ENCODE measurements around the gene SCNM1.
A peak's percentile ranks its signal among the peaks of the same experiment; 100 is the strongest.

SCNM1 gene, protein sequence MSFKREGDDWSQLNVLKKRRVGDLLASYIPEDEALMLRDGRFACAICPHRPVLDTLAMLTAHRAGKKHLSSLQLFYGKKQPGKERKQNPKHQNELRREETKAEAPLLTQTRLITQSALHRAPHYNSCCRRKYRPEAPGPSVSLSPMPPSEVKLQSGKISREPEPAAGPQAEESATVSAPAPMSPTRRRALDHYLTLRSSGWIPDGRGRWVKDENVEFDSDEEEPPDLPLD

DNA sequence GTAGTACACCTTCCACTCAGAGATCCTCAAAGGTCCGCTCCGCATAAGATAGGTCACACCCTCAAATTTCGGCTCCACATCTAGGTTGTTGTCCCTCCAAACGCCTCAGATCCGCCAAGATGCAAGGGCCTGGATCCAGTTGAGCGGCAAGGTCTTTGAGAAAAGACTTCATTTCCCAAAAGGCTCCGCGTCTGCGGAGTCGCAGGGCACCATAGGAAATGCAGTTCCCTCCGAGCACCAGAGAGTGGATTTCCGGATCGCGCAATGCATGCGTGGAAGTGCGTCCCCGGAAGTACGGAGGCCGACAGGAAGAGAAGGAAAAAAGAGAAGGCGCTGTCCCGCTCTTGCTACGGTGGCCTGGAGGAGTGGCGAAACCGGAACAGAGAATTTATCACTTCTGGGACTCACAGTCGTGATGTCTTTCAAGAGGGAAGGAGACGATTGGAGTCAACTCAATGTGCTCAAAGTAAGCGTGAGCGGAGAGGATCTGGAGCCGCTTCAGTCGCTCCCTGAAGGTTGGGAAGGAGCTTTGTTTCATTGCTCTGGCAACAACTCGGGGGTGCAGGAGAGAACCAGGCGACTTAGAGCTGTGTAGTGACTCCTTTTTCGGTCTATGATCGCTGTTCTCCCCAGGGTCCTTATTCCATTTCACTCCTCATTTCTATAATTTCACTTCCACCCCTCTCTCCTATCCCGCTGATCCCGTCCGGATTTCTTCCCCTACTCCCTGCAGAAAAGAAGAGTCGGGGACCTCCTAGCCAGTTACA, at the start of gene SCNM1, which contains the start of gene LYSMD1:
Gene SCNM1, plus strand, starts transcription at position 407 of the 767 bp plus-strand sequence. Its CDS starts 9 bp downstream, at position 416.
Gene LYSMD1, minus strand, starts transcription at position 165 of the 767 bp plus-strand sequence. CDS start 644 bp downstream, outside the sequence.
- DNase-seq (ENCODE audit: low read depth, low spot score), result peak; percentile 96

DNA sequence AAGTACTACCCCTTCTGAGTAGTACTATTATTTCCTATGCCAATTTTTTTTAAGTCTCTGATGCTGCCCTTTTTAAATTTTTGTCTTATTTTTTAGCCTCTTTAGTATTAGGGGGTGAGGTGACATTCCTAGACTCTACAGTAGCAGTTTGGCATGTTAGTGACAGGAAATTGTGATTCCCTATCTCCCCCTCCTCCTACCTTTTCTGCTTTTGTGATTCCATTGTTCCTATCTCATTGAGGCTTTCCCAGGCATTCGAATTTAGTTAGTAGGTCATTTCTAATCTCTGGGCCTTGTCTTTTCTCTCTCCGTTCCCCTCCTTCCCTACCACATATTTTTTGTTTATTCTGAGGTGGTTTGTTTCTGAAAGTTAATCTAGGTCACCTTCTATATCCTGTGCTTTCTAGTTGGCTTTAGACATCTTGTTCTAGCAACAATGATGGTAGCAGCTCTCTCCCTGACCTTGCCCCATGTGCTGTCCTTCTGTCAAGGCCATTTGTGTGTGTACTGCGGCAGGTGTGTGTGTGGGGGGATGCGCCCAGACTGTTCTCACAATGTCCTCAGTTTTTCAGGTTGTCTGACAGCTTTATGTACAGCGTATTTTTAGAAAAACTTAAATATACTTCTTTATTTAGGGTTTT, 41.1 kb upstream of the SCNM1 start:
- no peak for DNase-seq (ENCODE audit: low read depth, low spot score)

DNA sequence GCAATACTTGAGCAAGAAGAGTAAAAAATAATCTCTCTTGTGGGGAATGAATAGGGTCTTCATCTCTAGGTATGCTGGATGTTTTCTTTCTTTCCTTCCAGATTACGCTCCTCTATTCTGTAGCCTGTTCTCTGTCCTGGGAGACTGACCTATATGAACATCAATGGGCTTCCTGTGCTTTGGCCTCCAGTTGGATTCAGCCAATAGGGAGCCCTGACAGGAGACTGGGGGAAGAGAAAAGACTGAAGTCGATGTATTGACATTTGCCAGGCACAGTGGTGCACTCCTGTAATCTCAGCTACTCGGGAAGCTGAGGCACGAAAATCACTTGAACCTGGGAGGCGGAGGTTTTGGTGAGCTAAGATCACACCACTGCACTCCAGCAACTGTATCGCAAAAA, 37.1 kb upstream of the SCNM1 start:
- DNase-seq (ENCODE audit: low read depth, low spot score), result no peak

DNA sequence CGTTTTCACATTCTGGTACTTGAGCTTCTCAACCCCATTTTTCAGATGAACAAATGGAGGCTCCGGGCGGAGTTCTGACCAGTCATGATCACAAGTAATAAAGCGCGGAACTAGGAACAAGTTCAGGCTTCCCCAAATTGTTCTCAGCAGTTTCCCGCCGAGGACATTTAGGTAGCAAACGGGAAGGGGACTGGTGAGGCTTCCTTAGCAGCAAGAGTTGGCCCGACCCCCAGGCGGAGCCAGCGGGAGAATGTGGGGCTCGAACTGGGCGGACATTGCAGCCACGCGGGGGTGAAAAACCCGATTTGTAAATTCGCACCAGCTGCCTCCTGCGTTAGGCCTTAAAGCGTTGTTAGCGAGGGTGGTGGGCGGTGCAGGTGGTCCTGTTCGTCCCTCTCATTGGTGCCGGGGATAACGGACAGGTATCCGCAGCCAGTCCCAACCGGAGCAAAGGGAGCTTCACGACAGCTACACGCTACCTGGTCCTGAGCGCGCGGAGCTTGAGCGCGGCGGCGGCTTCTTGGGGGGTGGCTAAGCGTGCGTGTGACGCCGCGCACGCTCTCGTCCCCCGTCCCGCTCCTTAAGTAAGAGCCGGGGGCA, 34.9 kb upstream of the SCNM1 start:
- peak; percentile 63 for DNase-seq (ENCODE audit: low read depth, low spot score)

DNA sequence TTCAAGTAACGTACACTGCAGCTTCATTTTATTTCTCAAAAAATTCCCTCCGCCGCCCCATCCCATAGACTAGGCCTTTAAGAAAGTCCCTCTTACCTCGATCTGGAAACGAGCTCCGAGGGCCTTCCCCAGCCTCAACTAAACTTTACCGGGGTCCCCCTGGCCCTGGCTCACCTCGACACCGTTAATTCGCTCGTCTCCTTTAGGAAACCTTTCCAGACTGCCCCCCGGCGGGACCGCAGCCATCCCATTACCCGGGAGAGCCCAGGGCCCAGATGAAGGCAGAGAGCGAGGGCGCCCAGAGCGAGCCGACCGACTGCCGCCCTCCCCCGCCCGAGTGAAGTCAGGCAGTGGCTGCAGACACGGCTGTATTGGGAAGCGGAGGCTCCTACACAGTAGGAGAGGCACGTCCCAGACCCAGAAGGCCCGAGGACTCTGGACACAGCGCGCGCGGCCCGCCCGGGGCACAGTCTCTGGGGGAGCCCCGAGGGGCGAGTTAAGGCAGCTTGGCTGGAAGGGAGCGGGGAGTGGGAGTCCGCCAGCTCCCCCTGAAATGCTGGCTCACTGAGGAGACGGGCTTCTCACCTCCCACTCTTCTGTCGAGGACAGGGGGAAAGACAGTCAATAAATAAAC, 34.1 kb upstream of the SCNM1 start:
- DNase-seq (ENCODE audit: low read depth, low spot score), result no peak

DNA sequence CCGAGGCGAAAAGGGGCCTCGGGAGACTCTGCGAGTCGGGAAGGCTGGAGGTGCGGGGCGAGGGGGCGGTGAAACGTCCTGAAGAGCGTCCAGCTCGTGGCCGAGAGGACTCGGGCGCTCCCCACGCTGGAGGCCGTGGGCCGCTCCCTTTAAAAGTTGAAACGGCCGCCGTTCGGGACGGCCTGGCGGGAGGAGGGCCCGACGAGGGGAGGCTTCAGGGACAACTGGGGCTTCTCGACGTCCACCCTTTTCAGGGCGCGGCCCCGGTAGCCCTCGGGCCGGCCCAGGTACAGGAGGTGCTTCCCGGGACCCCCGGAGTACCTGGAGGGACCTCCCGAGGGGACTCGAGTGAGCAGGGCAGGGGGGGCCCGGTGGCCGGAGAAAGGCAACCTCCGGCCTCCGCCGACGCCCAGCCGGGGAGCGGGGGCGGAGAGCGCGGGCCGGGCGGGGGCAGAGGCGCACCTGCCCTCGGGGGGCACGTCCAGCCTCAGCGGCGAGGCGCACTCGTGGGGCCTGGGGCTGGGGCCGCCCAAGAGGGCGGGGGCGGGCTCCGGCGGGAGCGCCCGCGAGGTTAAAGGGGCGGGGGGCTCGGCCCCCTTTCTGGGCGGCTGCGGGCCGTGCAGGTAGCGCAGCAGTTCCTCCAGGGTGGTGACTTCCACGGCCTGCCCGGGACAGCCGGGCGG, 33.5 kb upstream of the SCNM1 start:
- DNase-seq (ENCODE audit: low read depth, low spot score), result no peak

DNA sequence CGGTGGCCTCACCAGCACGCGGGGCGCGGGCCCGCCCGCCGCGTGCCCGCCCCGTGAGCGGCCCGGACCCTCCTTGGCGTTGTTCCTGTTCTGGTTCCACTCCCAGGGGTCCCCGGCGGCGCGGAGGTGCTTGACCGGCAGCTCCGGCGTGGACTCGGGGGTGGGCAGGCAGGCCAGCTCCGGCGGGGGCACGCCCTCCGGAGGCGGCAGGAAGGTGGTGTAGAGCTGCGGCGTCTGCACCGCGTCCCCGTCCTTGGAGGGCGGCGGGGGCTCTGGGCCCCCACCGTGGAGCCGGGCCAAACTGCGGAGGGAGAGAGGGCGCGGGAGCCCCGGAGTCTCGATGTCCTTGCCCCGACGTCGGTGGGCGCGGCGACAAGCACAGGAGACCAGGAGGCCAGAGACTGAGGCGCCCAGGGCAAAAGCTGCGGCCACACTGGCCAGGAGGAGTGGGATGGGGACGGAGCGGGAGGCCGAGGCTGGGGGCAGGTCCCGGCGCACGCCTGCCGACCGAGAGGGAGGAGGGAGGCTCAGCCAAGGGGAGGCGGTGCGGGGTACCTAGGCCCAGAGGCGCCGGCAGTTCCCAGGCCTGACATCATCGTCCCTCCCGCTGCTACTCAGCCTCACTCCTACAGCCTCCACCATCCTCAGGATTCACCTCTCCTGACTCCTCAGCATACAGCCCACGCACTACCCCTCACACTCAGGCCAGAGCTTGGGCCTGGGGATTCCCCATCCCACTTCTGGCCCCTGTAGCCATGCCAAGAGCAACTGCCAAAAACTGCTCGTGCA, 32.7 kb upstream of the SCNM1 start:
- no peak for DNase-seq (ENCODE audit: low read depth, low spot score)

DNA sequence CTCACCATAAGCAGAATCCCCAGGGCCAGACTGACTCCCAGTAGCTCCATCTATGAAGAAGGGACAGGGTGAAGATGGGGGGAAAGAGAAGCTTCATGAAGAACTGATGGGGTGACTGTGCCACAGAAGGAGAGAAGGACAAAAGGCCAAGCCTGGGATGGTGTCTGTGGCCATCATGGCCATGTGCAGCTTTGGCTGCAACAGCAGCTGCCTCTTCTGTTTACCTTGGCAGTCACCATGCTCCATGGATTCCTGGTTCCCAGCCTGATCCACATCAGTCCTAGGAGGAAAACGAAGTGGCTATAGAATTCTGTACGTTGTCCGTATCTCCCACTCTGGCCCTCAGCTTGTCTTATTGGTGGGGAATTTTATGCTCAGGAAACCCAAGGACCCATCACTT, 31.5 kb upstream of the SCNM1 start:
- no peak for DNase-seq (ENCODE audit: low read depth, low spot score)

DNA sequence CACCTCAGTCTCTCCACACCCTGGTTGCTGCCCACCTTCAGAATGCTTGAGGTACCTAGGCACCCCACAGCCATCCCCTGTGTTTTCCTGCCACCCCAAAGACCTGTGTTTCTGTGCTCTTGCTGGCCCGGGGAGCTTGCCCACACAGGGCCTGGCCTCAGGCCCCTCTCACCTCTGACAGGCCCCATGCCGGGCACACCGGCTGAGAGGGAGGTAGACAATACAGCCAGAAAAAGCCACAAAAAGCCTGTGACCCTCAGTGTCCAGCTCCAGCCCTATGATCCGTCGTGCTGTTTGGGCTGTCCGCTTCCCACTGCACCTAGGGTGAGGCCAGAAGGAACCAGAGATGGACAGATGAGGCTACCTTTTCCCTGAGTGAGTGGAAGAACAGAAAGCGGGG, 31.0 kb upstream of the SCNM1 start:
- no peak for DNase-seq (ENCODE audit: low read depth, low spot score)

DNA sequence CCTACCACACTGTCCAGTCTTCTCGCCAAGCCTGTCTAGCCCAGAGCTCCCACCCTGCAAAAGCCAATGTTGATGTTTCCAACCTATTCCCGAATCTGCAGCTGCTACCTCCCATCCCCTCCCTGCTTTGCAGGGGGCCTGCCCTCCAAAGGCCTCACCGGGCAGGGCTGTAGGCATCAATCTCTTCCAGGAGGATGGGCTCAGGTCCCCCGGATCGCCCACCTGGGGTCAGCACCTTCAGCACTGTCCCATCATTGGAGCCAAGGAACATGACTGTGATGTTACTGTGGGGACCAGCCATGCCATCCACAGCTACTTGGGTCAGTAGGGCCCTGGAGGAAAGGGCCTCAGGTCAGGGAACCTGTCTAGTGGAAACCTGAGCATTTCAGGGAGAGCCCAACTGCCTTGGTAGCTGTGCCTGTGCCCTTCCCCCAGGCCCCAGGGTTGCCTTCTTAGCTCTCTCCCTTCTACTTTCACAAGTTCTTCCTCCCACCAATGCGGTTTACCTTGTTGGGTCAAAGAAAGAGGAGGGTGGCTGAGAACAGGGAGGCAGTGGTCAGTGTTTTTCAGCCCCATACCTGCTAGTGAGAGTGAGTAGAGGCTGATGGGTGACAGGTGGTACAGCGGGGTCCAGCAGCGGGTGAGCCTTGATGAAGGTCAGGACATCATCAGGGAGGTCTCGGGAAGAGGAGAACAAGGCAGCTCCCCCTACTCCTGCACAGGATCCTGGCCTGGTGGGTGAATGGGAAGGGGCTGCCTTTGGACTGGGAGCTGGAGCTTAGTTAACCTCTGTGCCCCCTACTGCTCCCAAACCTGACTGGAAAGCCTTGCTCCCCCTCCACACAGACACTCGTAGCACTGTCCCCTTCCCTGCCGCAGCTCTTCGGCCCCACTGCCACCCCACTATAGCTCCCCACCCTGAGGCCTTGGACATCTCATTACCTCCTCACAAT, 30.2 kb upstream of the SCNM1 start:
- no peak for DNase-seq (ENCODE audit: low read depth, low spot score)

DNA sequence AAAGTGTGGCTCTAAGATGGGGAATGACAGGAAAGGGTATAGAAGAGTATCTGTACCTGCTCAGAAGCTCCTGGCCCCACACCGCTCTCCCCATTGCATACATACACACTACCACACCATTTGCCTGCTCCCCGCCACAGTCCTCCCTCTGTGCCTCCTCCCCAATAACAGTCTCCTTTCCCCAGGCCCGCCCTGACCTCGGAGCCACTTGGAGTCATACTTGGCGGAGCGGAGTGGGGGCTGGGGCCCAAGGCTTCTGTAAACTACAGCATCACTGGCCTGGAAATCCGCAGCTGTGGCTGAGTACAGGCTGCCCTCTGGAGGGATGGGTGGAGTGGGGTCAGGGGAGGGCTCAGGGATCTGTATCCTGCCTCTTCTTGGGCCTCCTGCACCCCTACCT, 28.2 kb upstream of the SCNM1 start:
- no peak for DNase-seq (ENCODE audit: low read depth, low spot score)

DNA sequence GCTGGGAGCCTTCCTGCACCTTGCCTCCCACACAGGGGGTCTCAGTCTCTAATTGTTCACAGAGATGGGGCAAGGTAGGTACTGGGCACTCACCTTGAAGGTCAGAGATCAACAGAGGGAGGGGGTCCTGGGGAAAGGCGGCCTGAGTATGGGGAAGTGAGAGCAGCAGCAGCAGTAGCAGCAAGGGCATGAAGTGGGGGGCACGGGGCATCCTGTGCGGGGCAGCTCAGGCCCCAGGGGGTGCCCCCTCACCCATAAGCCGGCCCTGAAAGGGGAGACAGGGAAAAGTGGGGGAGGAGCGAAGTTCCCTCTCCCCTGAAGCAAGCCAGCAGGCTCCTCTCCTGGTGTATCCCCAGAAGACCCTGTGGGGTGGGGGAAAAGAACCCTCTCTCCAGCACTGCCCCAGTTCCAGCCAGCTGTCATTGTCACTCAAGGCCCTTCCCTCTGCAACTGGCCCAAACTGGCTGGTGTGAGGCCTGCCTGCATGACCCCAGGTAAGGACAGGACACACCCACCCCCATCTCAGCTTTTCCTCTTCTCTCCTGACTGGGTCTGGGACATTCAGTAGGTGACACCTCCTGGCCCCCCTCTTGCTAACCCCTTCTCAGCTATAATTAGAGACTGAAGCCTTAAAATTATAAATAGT, 23.4 kb upstream of the SCNM1 start:
- no peak for DNase-seq (ENCODE audit: low read depth, low spot score)

DNA sequence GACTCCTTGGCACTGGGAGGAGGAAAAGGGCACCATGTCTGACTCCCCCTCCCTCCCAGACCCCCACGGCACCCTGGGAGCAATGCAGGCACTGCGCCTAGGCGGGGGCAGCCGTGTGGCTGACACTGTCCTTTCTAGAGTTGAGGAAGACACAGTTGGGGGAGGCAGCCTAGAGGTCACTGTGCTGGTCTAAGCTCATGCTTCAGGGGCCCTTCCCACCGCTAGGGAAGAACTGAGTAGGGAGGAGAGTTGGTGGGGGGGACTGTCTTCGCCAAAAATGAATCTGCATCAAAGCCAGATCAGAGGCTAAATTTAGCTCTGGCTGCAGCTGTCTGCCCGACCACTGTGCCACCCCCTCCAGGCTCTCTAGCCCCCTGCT, 22.9 kb upstream of the SCNM1 start:
- DNase-seq (ENCODE audit: low read depth, low spot score), result no peak

DNA sequence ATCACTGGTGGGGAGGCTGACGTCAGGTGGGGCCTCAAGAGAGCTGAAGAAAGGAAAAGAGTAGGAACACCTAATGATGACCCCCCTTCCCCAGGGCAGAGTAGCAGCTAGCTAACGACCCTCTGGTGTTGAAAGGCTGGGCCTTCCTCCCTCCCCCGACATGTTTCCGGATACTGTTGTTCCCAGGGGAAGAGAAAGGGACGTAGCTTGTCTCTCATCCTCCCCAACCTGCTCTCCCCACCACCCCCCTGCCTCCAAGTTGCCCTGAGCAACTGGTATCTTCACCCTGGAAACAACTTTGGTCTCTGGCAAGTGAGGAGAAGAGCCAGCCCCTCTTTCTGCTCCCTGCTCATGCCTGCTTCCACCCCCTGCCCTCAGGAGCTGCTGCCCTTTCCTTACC, 22.0 kb upstream of the SCNM1 start:
- no peak for DNase-seq (ENCODE audit: low read depth, low spot score)

DNA sequence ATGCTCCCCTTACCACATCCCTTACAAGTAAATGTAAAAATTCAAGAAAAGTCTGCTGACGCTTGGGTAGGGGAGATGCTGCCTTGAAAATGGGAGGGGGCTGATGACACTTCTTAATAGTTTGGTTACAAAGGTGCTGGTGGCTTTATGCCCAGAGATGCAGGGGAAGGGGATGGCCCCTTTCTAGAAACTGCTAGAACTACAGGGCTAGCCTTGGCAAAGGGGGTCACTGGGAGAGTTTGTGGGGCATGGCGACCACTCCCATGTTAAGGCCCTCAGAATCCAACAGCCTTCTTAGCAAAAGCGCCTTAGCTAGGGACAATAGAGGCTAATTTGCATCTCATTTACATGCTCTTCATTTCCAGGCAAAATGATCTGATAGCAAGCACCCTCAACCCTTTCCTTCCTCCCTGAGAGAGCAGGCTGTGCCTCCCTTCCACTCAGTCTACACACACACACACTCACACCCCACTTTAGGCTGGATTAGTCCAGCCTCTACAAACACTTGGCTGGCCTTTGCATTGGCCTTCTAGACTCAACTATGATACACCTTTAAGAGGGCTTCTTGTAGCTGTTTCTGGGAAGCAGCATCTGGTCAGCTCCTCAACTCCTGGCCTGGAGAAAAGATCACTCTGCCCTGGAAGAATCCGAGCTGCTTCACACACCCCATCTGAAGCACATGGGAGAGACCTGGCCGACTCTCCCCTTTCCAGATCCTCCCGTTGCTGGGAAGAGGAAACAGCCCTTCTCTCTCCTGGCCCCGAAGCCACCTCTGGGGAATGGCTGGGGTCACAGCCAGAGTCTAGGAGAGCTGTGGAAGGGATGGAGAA, 21.3 kb upstream of the SCNM1 start:
- no peak for DNase-seq (ENCODE audit: low read depth, low spot score)

DNA sequence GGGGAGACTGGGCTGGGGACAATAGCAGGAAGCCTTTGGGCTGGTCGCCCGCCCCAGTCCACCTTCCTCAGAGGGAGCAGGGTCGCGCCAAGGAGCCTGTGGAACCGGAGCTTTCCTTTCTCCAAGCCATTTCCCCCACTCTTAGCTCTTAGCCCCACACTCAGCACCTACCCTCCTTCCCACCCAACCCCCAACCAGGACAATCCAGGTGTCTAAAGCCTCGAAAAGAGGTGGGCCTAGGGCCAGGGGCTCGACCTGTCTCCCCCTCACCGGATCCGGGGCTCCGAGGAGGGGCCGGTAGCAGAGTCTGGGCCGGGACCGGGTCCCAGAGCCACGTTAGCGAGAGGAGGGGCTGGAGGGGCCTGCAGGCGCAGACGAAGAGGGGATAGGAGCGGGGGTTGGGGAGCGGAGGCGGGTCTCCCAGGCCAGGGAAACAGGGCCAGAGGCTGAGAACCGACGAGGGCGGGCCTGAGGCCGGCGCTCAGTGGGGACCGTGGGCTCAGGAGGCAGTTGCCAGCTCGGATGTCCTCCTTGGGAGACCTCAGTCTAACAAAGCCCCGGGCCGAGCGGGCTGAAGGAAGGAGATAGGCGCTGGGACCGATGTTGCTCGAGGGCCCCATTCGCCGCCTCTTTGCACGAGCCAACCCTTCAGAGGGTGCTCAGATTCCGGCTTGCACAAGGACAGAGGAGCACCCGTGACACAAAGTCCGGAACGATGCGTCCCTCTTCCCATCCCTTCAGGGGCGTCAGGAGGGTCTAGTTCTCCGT, 20.5 kb upstream of the SCNM1 start:
- no peak for DNase-seq (ENCODE audit: low read depth, low spot score)

DNA sequence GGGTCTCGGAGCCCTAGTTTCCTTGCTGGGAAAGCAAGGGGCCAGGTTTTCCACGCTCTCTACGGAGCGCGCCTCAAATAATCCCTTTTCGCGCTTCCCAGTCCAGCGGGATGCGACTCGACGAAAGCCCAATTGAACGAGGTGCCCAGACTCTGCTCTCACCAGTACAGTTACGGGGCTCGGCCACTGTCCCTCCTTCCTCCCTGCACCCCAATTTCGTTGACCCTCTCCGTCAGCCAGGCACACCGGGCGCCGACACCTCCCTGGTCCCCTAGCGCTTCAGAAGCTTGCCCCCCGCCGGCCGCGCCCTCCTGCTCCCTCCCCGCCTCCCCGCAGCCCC, 19.9 kb upstream of the SCNM1 start:
- DNase-seq (ENCODE audit: low read depth, low spot score), result no peak
